WTC11 (cell line): ENCODE measurements around the gene CBFA2T3. TPM values are rescaled to one million over a fixed set of nuclear protein-coding genes. Genes with fewer than 3 reads are reported as not detected.

Source experiments
- ATAC-seq: fragments of 200-7000 bp; cut with Tn5 transposase; 2 replicates; pipeline ENCODE4 v1.10.0; 2021; ENCODE audit warnings: mild to moderate bottlenecking, moderate library complexity
- CTCF ChIA-PET: fragments of 300-600 bp; sonication (Branson Sonifier 250); formaldehyde crosslinking; loops from one replicate; lab custom pipeline; 2021; ENCODE audit warnings: antibody characterized with exemption; lab: Charles Lee
- POLR2A ChIA-PET: fragments of 350-600 bp; sonication (Branson Sonifier 250); formaldehyde crosslinking; loops from one replicate; lab custom pipeline; 2021; ENCODE audit warnings: antibody characterized with exemption; lab: Charles Lee
- DNase-seq: peaks from one replicate; pipeline ENCODE4 v3.0.0; 2021; ENCODE audit warnings: low spot score
- H3K27ac Mint-ChIP-seq: 2 replicates; pipeline ENCODE4 v1.8.0; 2021; ENCODE audit warnings: mixed read lengths
- H3K27me3 Mint-ChIP-seq: 2 replicates; pipeline ENCODE4 v1.8.0; 2021; ENCODE audit warnings: low read depth, mild to moderate bottlenecking, moderate library complexity, mixed read lengths
- H3K36me3 Mint-ChIP-seq: 2 replicates; pipeline ENCODE4 v1.8.0; 2021; ENCODE audit warnings: mixed read lengths
- H3K4me1 Mint-ChIP-seq: 2 replicates; pipeline ENCODE4 v1.8.0; 2022; ENCODE audit warnings: mixed read lengths
- H3K4me3 Mint-ChIP-seq: 2 replicates; pipeline ENCODE4 v1.8.0; 2021; ENCODE audit warnings: mild to moderate bottlenecking, moderate library complexity, mixed read lengths
- H3K9me3 Mint-ChIP-seq: 2 replicates; pipeline ENCODE4 v1.8.0; 2021; ENCODE audit warnings: mixed read lengths
- AR ChIP-seq: fragments of 250-450 bp; sonication (Bioruptor Pico); IDR thresholded peaks from 2 replicates; pipeline ENCODE4 v1.9.0; 2021; ENCODE audit warnings: mild to moderate bottlenecking
- ATF2 ChIP-seq: sonication (generic); formaldehyde crosslinking; IDR thresholded peaks from 2 replicates; pipeline ENCODE4 v1.8.1; 2022; ENCODE audit warnings: low read depth, missing genetic modification reagents, borderline replicate concordance
- CREB1 ChIP-seq: sonication (generic); formaldehyde crosslinking; IDR thresholded peaks from 2 replicates; pipeline ENCODE4 v1.8.0; 2023; ENCODE audit warnings: mild to moderate bottlenecking, missing genetic modification reagents
- ELF4 ChIP-seq: sonication (generic); formaldehyde crosslinking; IDR thresholded peaks from 2 replicates; pipeline ENCODE4 v1.8.1; 2022; ENCODE audit warnings: low read depth, mild to moderate bottlenecking, moderate library complexity, missing genetic modification reagents
- EMX1 ChIP-seq: fragments of 250-450 bp; sonication (Bioruptor Pico); IDR thresholded peaks from 2 replicates; pipeline ENCODE4 v1.8.0; 2021; ENCODE audit warnings: mild to moderate bottlenecking
- FOXJ3 ChIP-seq: sonication (generic); formaldehyde crosslinking; IDR thresholded peaks from 2 replicates; pipeline ENCODE4 v1.9.0; 2021; ENCODE audit warnings: missing genetic modification reagents, mild to moderate bottlenecking, borderline replicate concordance
- FOXP4 ChIP-seq: sonication (generic); formaldehyde crosslinking; IDR thresholded peaks from 2 replicates; pipeline ENCODE4 v1.8.0; 2022; ENCODE audit warnings: mild to moderate bottlenecking, missing genetic modification reagents
- GTF2I ChIP-seq: fragments of 250-450 bp; sonication (Bioruptor Pico); conservative IDR thresholded peaks from 2 replicates; pipeline ENCODE4 v1.4.0; 2021; ENCODE audit warnings: mild to moderate bottlenecking
- NFE2L1 ChIP-seq: sonication (generic); formaldehyde crosslinking; IDR thresholded peaks from 2 replicates; pipeline ENCODE4 v1.8.1; 2023; ENCODE audit warnings: missing genetic modification reagents
- NFYB ChIP-seq: sonication (generic); formaldehyde crosslinking; conservative IDR thresholded peaks from 2 replicates; pipeline ENCODE4 v1.8.0; 2022; ENCODE audit warnings: low read depth, missing genetic modification reagents
- PRDM15 ChIP-seq: sonication (generic); formaldehyde crosslinking; IDR thresholded peaks from 2 replicates; pipeline ENCODE4 v1.8.0; 2022; ENCODE audit warnings: missing genetic modification reagents
- RORB ChIP-seq: fragments of 250-450 bp; sonication (Bioruptor Pico); IDR thresholded peaks from 2 replicates; pipeline ENCODE4 v1.9.0; 2021; ENCODE audit warnings: mild to moderate bottlenecking
- STAT6 ChIP-seq: sonication (generic); formaldehyde crosslinking; conservative IDR thresholded peaks from 2 replicates; pipeline ENCODE4 v1.8.1; 2023; ENCODE audit warnings: mild to moderate bottlenecking, low read depth, missing genetic modification reagents, moderate library complexity
- TEAD4 ChIP-seq: sonication (generic); formaldehyde crosslinking; IDR thresholded peaks from 2 replicates; pipeline ENCODE4 v1.8.0; 2022; ENCODE audit warnings: mild to moderate bottlenecking, missing genetic modification reagents
- TP53 ChIP-seq: sonication (generic); formaldehyde crosslinking; IDR thresholded peaks from 2 replicates; pipeline ENCODE4 v1.8.1; 2023; ENCODE audit warnings: mild to moderate bottlenecking, missing genetic modification reagents
- ZBTB43 ChIP-seq: sonication (generic); formaldehyde crosslinking; IDR thresholded peaks from 2 replicates; pipeline ENCODE4 v1.8.1; 2023; ENCODE audit warnings: mild to moderate bottlenecking, missing genetic modification reagents
- ZNF138 ChIP-seq: sonication (generic); formaldehyde crosslinking; conservative IDR thresholded peaks from 2 replicates; pipeline ENCODE4 v1.8.1; 2022; ENCODE audit warnings: mild to moderate bottlenecking, moderate library complexity, missing genetic modification reagents
- ZNF425 ChIP-seq: fragments of 250-450 bp; sonication (Bioruptor Pico); conservative IDR thresholded peaks from 2 replicates; pipeline ENCODE4 v1.9.0; 2021; ENCODE audit warnings: mild to moderate bottlenecking
- ZNF512 ChIP-seq: sonication (generic); formaldehyde crosslinking; IDR thresholded peaks from 2 replicates; pipeline ENCODE4 v1.8.1; 2022; ENCODE audit warnings: missing genetic modification reagents, borderline replicate concordance
- total RNA-seq: library from RNA; stranded (reverse); gene quantifications from 3 replicates; pipeline ENCODE4 v1.2.3, GENCODE V29; 2021

Gene CBFA2T3
- total RNA-seq, 1 experiment from 2014 or later = 2.6 TPM

- TF ChIP-seq PRDM15 (CRISPR knock-in tag) = no peak
- no peak for TF ChIP-seq TP53
- no peak for TF ChIP-seq ZNF512 (CRISPR knock-in tag)
- no peak for TF ChIP-seq RORB
- no peak for TF ChIP-seq CREB1
- TF ChIP-seq ZNF425 (CRISPR knock-in tag) = no peak
- no peak for TF ChIP-seq TEAD4 (CRISPR knock-in tag)
- no peak for TF ChIP-seq STAT6
- no peak for TF ChIP-seq ZNF138 (CRISPR knock-in tag)
- TF ChIP-seq ZBTB43 = no peak
- no peak for TF ChIP-seq FOXJ3 (CRISPR knock-in tag)
- TF ChIP-seq NFE2L1 = no peak
- TF ChIP-seq FOXP4 (CRISPR knock-in tag) = no peak
- TF ChIP-seq EMX1 (CRISPR knock-in tag) = no peak
- TF ChIP-seq AR (CRISPR knock-in tag) = no peak
- no peak for TF ChIP-seq GTF2I
- TF ChIP-seq ATF2 (CRISPR knock-in tag) = no peak
- no peak for TF ChIP-seq ELF4 (CRISPR knock-in tag)
- TF ChIP-seq NFYB (CRISPR knock-in tag) = no peak
- peaks cover 27% of the 10 kb centered on the region for H3K36me3 Mint-ChIP-seq
- ChIA-PET CTCF (interaction anchor here (0.5 to 2.9 kb wide), 18 partner anchors 8 to 383 kb away, joined by 3 to 22 read pairs (median 4); partner anchors contain the start of gene APRT), POLR2A (interaction anchor here (1.0 to 1.7 kb wide), 2 partner anchors 24 to 45 kb away, joined by 5 read pairs; no protein-coding TSS in a partner anchor)
- no peaks in the 10 kb centered on the region for H3K9me3 Mint-ChIP-seq
- no peaks in the 10 kb centered on the region for H3K27me3 Mint-ChIP-seq
- ATAC-seq (peak; percentile 42), DNase-seq (peak; percentile 72)
- H3K4me1 Mint-ChIP-seq = peaks cover 20% of the 10 kb centered on the region
- H3K4me3 Mint-ChIP-seq = peak overlapping the region; percentile 99
- H3K27ac Mint-ChIP-seq = peak overlapping the region; percentile 94
Measured at GRCh38 chr16:88857728-88858339, 119.2 kb downstream of the CBFA2T3 start.
